ENCODE results near the gene LRRC8C.

Gene LRRC8C

DNA sequence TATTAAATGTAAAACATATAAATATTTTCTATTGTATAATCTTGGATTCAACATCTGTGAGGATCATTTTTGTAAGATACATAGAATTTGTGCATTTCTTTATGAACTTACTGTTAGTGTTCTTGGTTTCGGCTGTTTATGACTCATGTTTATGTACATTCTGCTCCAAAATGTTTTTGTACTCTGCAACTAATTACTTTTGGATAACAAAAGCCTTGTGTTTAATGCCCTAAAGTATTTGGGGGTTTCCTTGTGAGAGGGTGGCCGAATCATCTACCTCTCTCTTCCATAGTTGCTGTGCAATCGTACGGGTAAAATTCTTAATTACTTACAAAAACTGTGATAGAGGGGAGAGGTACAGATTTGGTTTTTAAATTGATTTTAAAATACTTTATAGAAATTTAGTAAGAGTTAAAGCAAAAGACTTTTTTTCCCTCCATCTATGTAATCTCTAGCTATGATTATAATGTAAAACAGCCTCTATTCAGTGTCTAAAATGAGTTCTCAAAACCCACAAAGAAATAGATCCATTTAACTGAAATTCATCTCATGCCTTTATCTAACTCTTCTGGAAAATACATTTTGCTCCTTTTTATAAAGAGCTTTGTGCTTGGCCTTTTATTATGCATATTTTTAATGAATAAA, 38.7 kb upstream of the LRRC8C start:
- DNase-seq (ENCODE audit: low read depth, low spot score) = no peak
- no peaks in the 10 kb centered on the region for H3K36me3 ChIP-seq (ENCODE audit: insufficient read depth, low read length)
- TF ChIP-seq POLR2AphosphoS5 (IDR thresholded peaks at IDR 0.05; ENCODE audit: borderline replicate concordance, low read depth, low read length) = no peak
- no peak for TF ChIP-seq FOXP2 (optimal IDR thresholded peaks at IDR 0.05; ENCODE audit: control extremely low read depth, extremely low read length, insufficient read depth)
- TF ChIP-seq EZH2 (IDR thresholded peaks at IDR 0.05) = no peak

GRCh38 chr1:89596698-89597097, 36.2 kb upstream of the LRRC8C start:
- TF ChIP-seq FOXP2 (optimal IDR thresholded peaks at IDR 0.05; ENCODE audit: control extremely low read depth, extremely low read length, insufficient read depth) (no peak), EZH2 (IDR thresholded peaks at IDR 0.05) (no peak), POLR2AphosphoS5 (IDR thresholded peaks at IDR 0.05; ENCODE audit: borderline replicate concordance, low read depth, low read length) (no peak)
- DNase-seq (ENCODE audit: low read depth, low spot score) = no peak
- Histone ChIP-seq H3K4me3 (no peak overlapping the region), H3K9me3 (ENCODE audit: low read depth, low read length) (no peaks in the 10 kb centered on the region), H3K9ac (ENCODE audit: insufficient read length) (no peak overlapping the region), H3K36me3 (ENCODE audit: insufficient read depth, low read length) (no peaks in the 10 kb centered on the region), H3K27ac (no peak overlapping the region)

More for the DNA sequence above, 38.7 kb upstream of the LRRC8C start:
- Histone ChIP-seq H3K9ac (ENCODE audit: insufficient read length) (no peak overlapping the region), H3K27ac (no peak overlapping the region), H3K4me3 (no peak overlapping the region), H3K9me3 (ENCODE audit: low read depth, low read length) (no peaks in the 10 kb centered on the region)

- Histone ChIP-seq H3K9ac (ENCODE audit: insufficient read length) (no peak overlapping the region), H3K4me3 (no peak overlapping the region), H3K9me3 (ENCODE audit: low read depth, low read length) (no peaks in the 10 kb centered on the region), H3K27ac (no peak overlapping the region), H3K36me3 (ENCODE audit: insufficient read depth, low read length) (no peaks in the 10 kb centered on the region)
- DNase-seq (ENCODE audit: low read depth, low spot score) = no peak
- no peak for TF ChIP-seq EZH2 (IDR thresholded peaks at IDR 0.05)
- TF ChIP-seq FOXP2 (optimal IDR thresholded peaks at IDR 0.05; ENCODE audit: control extremely low read depth, extremely low read length, insufficient read depth) = no peak
- TF ChIP-seq POLR2AphosphoS5 (IDR thresholded peaks at IDR 0.05; ENCODE audit: borderline replicate concordance, low read depth, low read length) = no peak
Measured at GRCh38 chr1:89598450-89599331, 34.2 kb upstream of the LRRC8C start.

- Histone ChIP-seq H3K4me3 (no peak overlapping the region), H3K36me3 (ENCODE audit: insufficient read depth, low read length) (no peaks in the 10 kb centered on the region), H3K27ac (no peak overlapping the region), H3K9me3 (ENCODE audit: low read depth, low read length) (no peaks in the 10 kb centered on the region), H3K9ac (ENCODE audit: insufficient read length) (no peak overlapping the region)
- DNase-seq (ENCODE audit: low read depth, low spot score) = no peak
- no peak for TF ChIP-seq FOXP2 (optimal IDR thresholded peaks at IDR 0.05; ENCODE audit: control extremely low read depth, extremely low read length, insufficient read depth)
Measured at GRCh38 chr1:89599332-89599630, 33.6 kb upstream of the LRRC8C start.

DNA sequence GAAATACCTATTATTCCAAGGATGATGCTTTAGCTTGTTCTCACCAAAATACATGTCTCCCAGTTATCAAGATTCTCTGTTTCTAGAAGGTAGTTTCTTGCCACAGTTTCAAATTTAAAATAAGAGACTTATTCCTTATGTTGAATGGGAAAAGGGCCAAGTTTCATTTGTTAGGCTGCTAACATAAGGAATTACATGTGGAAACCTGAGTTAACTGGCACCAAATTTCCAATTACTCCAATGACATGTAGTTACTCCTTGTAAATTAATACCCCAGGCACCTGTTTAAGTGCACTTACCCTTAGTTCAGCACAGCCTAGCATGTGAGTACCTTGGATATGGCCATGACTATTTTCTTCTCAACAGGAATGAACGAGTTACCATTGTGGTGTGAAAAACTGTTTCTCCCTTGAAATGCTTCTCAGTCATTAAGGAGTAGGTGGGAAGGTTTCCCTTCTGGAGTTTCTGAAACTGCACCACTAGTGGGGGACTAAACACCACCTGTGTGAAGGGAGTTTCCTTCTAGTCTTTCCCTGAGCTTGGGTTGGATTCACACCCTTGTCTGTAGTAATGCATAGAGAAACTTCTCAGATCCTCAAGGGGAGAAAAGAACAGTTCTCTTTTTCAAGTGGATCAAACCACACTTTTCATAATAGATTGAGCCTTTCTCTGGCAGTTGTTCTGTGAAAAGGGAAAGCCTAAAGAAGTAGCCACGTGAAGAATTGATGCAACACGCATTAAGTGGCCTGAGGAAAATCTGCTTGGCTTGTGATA, 32.3 kb upstream of the LRRC8C start:
- H3K36me3 ChIP-seq (ENCODE audit: insufficient read depth, low read length) = no peaks in the 10 kb centered on the region
- no peak overlapping the region for H3K4me3 ChIP-seq
- no peak overlapping the region for H3K9ac ChIP-seq (ENCODE audit: insufficient read length)
- no peak overlapping the region for H3K27ac ChIP-seq
- H3K9me3 ChIP-seq (ENCODE audit: low read depth, low read length) = no peaks in the 10 kb centered on the region
- no peak for DNase-seq (ENCODE audit: low read depth, low spot score)
- TF ChIP-seq POLR2AphosphoS5 (IDR thresholded peaks at IDR 0.05; ENCODE audit: borderline replicate concordance, low read depth, low read length) (no peak), EZH2 (IDR thresholded peaks at IDR 0.05) (no peak), FOXP2 (optimal IDR thresholded peaks at IDR 0.05; ENCODE audit: control extremely low read depth, extremely low read length, insufficient read depth) (no peak)

DNA sequence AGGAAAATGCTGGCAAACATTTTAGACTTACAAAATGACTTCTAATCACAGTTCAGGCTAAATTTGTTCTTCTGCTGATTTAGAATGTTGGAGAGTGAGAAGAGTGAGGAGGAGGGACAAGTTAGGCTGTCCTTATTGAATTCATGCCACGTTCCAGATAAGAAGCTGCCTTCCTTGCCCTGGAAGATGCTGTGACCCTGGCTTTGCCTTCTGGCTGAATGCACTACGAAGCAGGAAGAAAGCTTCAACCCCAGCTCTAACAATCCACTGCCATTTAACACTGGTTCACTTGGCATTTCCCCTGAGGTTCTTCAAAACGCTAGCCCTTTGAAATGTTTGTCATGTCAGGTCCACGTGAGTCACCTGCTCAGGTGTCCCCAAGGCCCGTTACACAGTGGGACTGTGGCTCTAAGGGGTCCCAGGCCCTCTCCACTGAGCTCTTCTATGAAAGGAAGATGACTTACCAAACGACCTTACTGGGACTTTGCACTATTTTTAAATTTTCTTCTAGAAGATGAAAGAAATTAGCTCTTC, 30.0 kb upstream of the LRRC8C start:
- DNase-seq (ENCODE audit: low read depth, low spot score) = no peak

DNA sequence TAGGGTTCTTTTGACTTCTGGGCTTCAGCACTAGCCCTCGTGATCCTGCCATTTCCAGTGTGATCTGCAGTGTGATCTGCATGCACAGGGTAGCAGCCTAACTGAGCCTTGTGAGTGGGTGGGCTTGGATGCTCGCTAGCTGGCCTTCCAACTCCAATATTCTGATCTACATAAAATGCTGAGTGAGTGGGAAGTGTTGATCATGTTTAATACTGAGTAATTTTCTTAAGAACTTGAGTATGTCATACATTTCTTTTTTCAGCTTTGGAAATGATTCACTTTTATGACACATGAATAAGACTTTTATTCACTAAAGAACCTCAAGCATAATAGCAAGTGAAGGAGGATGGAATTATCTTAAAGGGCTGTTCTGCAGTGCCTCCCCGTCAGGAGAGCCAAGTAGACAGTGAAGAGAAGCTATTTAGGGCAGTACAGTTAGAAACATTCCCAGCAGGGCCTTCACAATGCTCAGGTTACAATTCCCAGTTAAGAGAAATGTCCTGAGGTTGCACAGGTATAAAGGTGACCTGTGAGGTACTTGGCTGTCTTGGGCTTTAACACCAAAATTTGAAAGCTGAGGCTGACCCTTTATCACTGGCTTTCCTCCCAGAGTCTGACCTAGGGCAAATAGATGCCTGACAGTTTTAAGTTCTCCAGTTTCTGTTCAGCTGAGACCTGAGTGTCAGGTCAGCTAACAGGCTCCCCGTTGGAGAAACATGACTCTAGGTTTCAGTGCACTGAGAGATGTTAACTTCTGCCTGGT, 29.1 kb upstream of the LRRC8C start:
- no peak overlapping the region for H3K4me3 ChIP-seq
- no peaks in the 10 kb centered on the region for H3K36me3 ChIP-seq (ENCODE audit: insufficient read depth, low read length)
- no peaks in the 10 kb centered on the region for H3K9me3 ChIP-seq (ENCODE audit: low read depth, low read length)
- H3K27ac ChIP-seq = no peak overlapping the region
- no peak overlapping the region for H3K9ac ChIP-seq (ENCODE audit: insufficient read length)
- no peak for DNase-seq (ENCODE audit: low read depth, low spot score)
- no peak for TF ChIP-seq EZH2 (IDR thresholded peaks at IDR 0.05)
- no peak for TF ChIP-seq POLR2AphosphoS5 (IDR thresholded peaks at IDR 0.05; ENCODE audit: borderline replicate concordance, low read depth, low read length)
- no peak for TF ChIP-seq FOXP2 (optimal IDR thresholded peaks at IDR 0.05; ENCODE audit: control extremely low read depth, extremely low read length, insufficient read depth)

More for the DNA sequence above, 30.0 kb upstream of the LRRC8C start:
- Histone ChIP-seq H3K9ac (ENCODE audit: insufficient read length) (no peak overlapping the region), H3K9me3 (ENCODE audit: low read depth, low read length) (no peaks in the 10 kb centered on the region), H3K4me3 (no peak overlapping the region), H3K36me3 (ENCODE audit: insufficient read depth, low read length) (no peaks in the 10 kb centered on the region), H3K27ac (no peak overlapping the region)
- no peak for TF ChIP-seq FOXP2 (optimal IDR thresholded peaks at IDR 0.05; ENCODE audit: control extremely low read depth, extremely low read length, insufficient read depth)
- TF ChIP-seq POLR2AphosphoS5 (IDR thresholded peaks at IDR 0.05; ENCODE audit: borderline replicate concordance, low read depth, low read length) = no peak
- no peak for TF ChIP-seq EZH2 (IDR thresholded peaks at IDR 0.05)
